Stimulated activated CD4-positive, alpha-beta T cell treated with anti-CD3 and anti-CD28 coated beads, TNF-alpha, amount 100 ng/mL, for 1 hour (primary cell): Measurements from ENCODE around the gene ITGB8.

ENCODE experiments used
- DNase-seq, 3 donors: peaks; one replicate each; pipeline ENCODE4 v3.0.0-alpha.2; 2020; ENCODE audit warnings: low read depth in 3 of 3, low spot score in 1 of 3

The ITGB8 gene

GRCh38 chr7:20411372-20411771 is 80.7 kb downstream of the ITGB8 start:
- no peak for DNase-seq

- no peak for DNase-seq
Measured at GRCh38 chr7:20412032-20412431, 81.3 kb downstream of the ITGB8 start.

GRCh38 chr7:20417260-20417659 is 86.6 kb downstream of the ITGB8 start:
- no peak for DNase-seq

GRCh38 chr7:20417675-20418382 is 87.1 kb downstream of the ITGB8 start:
- no peak for DNase-seq

- DNase-seq, result no peak
Measured at GRCh38 chr7:20424500-20424899, 93.8 kb downstream of the ITGB8 start.

- DNase-seq, result no peak
Measured at GRCh38 chr7:20430664-20431063, 100.0 kb downstream of the ITGB8 start.

GRCh38 chr7:20431146-20431545 is 100.4 kb downstream of the ITGB8 start:
- DNase-seq, result no peak

- no peak for DNase-seq
Measured at GRCh38 chr7:20432071-20432470, 101.4 kb downstream of the ITGB8 start.

- no peak for DNase-seq
Measured at GRCh38 chr7:20435305-20435704, 104.6 kb downstream of the ITGB8 start.

GRCh38 chr7:20438248-20438647 is 107.5 kb downstream of the ITGB8 start:
- DNase-seq, result no peak

- DNase-seq, result no peak
Measured at GRCh38 chr7:20438694-20439376, 108.1 kb downstream of the ITGB8 start.

- no peak for DNase-seq
Measured at GRCh38 chr7:20439416-20440185, 108.9 kb downstream of the ITGB8 start.

GRCh38 chr7:20440472-20441105 is 109.9 kb downstream of the ITGB8 start:
- no peak for DNase-seq

- no peak for DNase-seq
Measured at GRCh38 chr7:20441346-20441745, 110.6 kb downstream of the ITGB8 start.

GRCh38 chr7:20441991-20442441 is 111.3 kb downstream of the ITGB8 start:
- no peak for DNase-seq

- no peak for DNase-seq
Measured at GRCh38 chr7:20442951-20443350, 112.3 kb downstream of the ITGB8 start.

- no peak for DNase-seq
Measured at GRCh38 chr7:20444030-20444800, 113.5 kb downstream of the ITGB8 start.

GRCh38 chr7:20447021-20447650 is 116.4 kb downstream of the ITGB8 start:
- no peak for DNase-seq

- no peak for DNase-seq
Measured at GRCh38 chr7:20449176-20449575, 118.5 kb downstream of the ITGB8 start.

GRCh38 chr7:20450536-20450935 is 119.8 kb downstream of the ITGB8 start:
- no peak for DNase-seq
